GM12892 (cell line): ENCODE measurements around the gene SLC9A9.

ENCODE experiments used
- POLR2A ChIP-seq: IDR thresholded peaks from 2 replicates; pipeline ENCODE4 v1.6.1; 2011; ENCODE audit warnings: low read depth, low read length, control low read depth
- POLR2AphosphoS5 ChIP-seq: IDR thresholded peaks from 2 replicates; pipeline ENCODE4 v1.6.1; 2011; ENCODE audit warnings: low read depth, low read length, control low read depth

DNA sequence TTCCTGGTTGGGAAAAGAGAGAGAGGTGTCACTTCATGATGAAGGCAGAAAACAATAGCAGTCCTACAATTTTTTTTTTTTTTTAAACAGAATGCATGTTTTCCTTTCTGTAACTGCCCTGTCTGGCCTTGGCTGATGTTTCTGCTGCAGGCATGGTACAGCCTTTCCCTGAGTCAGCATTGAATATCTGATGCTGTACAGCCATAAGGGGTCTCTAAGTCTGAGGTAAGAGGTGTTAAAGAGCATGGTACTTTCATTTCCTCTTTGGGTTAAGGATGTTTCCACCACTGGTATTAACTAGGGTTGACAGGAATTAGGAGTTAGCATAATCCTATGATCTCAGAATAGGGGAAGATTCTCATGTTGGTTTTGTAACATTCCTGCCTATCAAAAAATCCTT, 581.3 kb downstream of the SLC9A9 start:
- TF ChIP-seq POLR2AphosphoS5 (no peak), POLR2A (no peak)
